Measurements from ENCODE around the gene MICU2. TPM values are rescaled to one million over a fixed set of nuclear protein-coding genes. Genes with fewer than 3 reads are reported as not detected.

The MICU2 gene
- total RNA-seq, 1 donor from 2014 or later, result 41.5 TPM

DNA sequence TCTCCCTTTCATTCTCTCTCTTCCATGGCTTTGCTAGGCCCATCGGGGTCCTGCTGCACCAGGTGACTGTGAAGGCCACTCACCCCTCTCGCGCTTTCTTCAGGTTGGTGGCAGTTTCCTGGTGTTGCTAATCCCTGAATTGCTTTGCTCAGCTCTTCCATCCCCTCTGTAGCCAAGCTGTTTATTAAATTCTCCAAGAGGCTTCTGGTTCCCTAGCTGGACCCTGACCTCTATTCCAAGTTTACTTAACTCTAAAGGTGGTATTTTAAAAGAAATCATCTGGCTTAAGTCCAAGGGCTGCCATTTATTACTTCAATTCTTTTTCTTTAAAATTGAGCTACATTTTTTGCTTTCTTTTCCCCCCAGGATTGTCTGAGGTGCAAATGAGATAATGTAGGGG lies 32.7 kb upstream of the MICU2 start:
- DNase-seq (ENCODE audit: low spot score in 2 of 2), result no peak
- TF ChIP-seq, protein P1, sequence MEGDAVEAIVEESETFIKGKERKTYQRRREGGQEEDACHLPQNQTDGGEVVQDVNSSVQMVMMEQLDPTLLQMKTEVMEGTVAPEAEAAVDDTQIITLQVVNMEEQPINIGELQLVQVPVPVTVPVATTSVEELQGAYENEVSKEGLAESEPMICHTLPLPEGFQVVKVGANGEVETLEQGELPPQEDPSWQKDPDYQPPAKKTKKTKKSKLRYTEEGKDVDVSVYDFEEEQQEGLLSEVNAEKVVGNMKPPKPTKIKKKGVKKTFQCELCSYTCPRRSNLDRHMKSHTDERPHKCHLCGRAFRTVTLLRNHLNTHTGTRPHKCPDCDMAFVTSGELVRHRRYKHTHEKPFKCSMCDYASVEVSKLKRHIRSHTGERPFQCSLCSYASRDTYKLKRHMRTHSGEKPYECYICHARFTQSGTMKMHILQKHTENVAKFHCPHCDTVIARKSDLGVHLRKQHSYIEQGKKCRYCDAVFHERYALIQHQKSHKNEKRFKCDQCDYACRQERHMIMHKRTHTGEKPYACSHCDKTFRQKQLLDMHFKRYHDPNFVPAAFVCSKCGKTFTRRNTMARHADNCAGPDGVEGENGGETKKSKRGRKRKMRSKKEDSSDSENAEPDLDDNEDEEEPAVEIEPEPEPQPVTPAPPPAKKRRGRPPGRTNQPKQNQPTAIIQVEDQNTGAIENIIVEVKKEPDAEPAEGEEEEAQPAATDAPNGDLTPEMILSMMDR (IDR thresholded peaks at IDR 0.05), result no peak

DNA sequence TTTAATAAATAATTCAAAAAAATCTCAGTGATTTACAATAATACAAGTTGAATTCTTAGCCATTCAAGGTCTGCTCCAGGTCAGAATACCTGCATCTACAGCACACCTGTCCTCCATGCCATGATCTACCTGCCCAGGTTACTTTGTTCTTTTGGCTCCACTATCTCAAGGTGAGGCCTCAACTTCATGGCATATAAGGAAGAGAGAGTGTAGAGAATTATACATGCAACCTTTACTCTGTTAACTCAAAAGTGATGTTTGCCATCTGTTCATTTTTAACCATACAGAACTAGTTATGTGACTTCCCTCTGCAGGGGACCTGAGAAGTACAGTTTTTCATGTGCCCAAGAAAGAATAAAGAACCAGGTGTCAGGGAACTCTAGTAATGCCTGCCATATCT lies 28.2 kb upstream of the MICU2 start:
- Histone ChIP-seq H3K36me3 (no peaks in the 10 kb centered on the region), H3K27ac (no peak overlapping the region), H3K9me3 (no peaks in the 10 kb centered on the region), H3K27me3 (no peaks in the 10 kb centered on the region), H3K4me3 (no peak overlapping the region), H3K4me1 (no peaks in the 10 kb centered on the region)
- TF ChIP-seq, protein P1 (IDR thresholded peaks at IDR 0.05), result no peak
- intact Hi-C loops (cut with DNase I), result no loop called here
- no peak for DNase-seq (ENCODE audit: low spot score in 2 of 2)

More for the DNA sequence above, 32.7 kb upstream of the MICU2 start:
- H3K9me3 ChIP-seq, result no peaks in the 10 kb centered on the region
- H3K4me3 ChIP-seq, result no peak overlapping the region
- intact Hi-C loops (cut with DNase I), result loop anchor here (5.0 kb wide), 1 partner anchor 641 kb away; no protein-coding TSS in a partner anchor
- no peak overlapping the region for H3K27ac ChIP-seq
- no peaks in the 10 kb centered on the region for H3K4me1 ChIP-seq
- H3K27me3 ChIP-seq, result no peaks in the 10 kb centered on the region
- no peaks in the 10 kb centered on the region for H3K36me3 ChIP-seq

DNA sequence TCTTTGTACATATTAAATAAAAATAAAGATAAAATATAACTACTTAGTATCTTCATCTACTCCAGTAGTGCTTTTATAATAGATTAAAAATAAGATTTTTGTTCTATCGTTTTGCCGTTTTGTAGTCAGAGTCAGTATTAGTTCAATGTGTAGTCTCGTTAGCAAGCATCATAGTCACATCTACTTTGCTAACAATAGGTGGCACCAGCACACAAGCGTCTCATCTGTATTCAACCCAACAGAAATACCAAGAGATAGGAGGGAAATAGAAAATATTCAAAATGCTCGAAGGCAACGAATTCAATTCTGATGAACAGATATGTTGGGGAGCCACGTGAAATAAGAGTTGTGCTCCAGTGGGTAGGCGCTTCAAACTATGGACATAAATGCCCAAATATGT lies 21.4 kb upstream of the MICU2 start:
- DNase-seq (ENCODE audit: low spot score in 2 of 2), result no peak
- intact Hi-C loops (cut with DNase I), result no loop called here
- H3K9me3 ChIP-seq, result no peaks in the 10 kb centered on the region
- H3K36me3 ChIP-seq, result no peaks in the 10 kb centered on the region
- no peaks in the 10 kb centered on the region for H3K4me1 ChIP-seq
- no peaks in the 10 kb centered on the region for H3K27me3 ChIP-seq
- H3K4me3 ChIP-seq, result no peak overlapping the region
- TF ChIP-seq, protein P1 (IDR thresholded peaks at IDR 0.05), result peak in 1 of 3 experiments; percentile 39
- H3K27ac ChIP-seq, result no peak overlapping the region

DNA sequence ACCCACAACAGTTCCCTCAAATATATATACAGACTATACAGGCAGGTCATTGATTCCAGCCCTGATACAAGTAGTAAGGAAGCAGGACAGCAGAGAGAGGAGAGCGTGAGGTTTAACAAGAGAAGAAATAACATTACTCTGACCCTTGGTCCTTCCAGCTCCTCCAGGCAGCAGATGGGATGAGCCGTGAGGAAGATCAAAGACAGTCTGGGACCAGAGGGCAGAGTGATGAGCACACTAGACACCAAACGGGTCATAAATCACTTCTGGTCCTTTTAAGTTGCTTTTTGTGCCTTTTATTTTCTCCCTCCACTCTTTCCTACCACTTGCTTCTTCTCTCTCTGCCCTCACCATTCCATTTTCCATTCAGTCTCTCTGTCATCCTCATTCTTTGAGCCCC lies 16.9 kb upstream of the MICU2 start:
- intact Hi-C loops (cut with DNase I), result no loop called here
- TF ChIP-seq, protein P1 (IDR thresholded peaks at IDR 0.05), result no peak
- H3K9me3 ChIP-seq, result no peaks in the 10 kb centered on the region
- no peak for DNase-seq (ENCODE audit: low spot score in 2 of 2)
- H3K4me1 ChIP-seq, result no peaks in the 10 kb centered on the region
- H3K27ac ChIP-seq, result no peak overlapping the region
- H3K4me3 ChIP-seq, result no peak overlapping the region
- H3K36me3 ChIP-seq, result no peaks in the 10 kb centered on the region
- H3K27me3 ChIP-seq, result no peaks in the 10 kb centered on the region

DNA sequence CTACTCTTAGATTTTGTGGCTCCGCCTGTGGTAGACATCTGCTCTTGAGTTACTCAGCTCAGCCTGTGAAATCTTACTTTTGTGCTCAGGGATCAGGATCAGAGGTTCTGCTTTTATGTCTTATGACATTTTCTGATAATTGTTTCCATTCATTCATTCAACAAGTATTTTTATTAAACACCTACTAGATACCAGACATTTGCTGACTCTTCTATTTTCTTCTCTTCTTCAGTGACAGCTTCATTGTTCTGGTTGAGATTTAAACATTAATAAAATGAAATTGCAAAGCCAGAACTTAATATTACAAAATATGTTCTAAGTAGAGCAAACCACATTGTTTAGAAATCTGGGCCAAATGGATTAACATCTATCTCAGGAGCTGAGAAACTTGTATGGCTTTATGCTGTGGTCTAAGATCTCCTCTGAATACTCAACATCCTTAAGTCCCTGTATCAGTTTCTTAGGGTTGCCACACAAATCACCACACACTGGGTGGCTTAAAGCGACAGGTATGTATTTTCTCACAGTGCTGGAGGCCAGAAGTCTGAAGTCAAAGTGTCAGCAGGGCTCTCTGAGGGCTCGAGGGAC lies 15.8 kb upstream of the MICU2 start:
- no peak overlapping the region for H3K4me3 ChIP-seq
- no peak for DNase-seq (ENCODE audit: low spot score in 2 of 2)
- H3K27me3 ChIP-seq, result no peaks in the 10 kb centered on the region
- TF ChIP-seq, protein P1 (IDR thresholded peaks at IDR 0.05), result no peak
- intact Hi-C loops (cut with DNase I), result no loop called here
- no peaks in the 10 kb centered on the region for H3K4me1 ChIP-seq
- H3K36me3 ChIP-seq, result no peaks in the 10 kb centered on the region
- no peak overlapping the region for H3K27ac ChIP-seq
- no peaks in the 10 kb centered on the region for H3K9me3 ChIP-seq

DNA sequence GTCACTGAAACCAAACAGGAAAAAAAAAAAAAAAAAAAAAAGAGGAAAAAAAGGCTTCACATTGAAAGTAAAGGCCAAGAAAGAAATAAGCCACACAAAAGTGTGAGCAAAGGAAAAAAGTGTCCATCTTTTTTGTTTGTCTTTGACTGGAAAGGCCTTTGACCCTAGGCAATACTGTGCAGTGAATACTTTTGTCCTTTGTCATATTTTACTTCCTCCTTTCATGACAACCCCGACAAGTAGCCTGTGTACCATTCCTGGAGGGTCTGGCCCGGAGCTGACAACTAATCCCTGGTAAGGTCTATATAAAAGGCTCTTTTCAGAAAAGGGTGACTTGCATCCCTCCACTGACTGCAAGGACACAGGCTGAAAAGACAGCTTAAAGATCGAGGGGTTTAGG lies 12.9 kb upstream of the MICU2 start:
- intact Hi-C loops (cut with DNase I), result no loop called here

More for the DNA sequence above, 12.9 kb upstream of the MICU2 start:
- TF ChIP-seq, protein P1 (IDR thresholded peaks at IDR 0.05), result no peak
- Histone ChIP-seq H3K9me3 (no peaks in the 10 kb centered on the region), H3K4me3 (no peak overlapping the region), H3K4me1 (no peaks in the 10 kb centered on the region), H3K27ac (no peak overlapping the region), H3K36me3 (no peaks in the 10 kb centered on the region), H3K27me3 (no peaks in the 10 kb centered on the region)
- no peak for DNase-seq (ENCODE audit: low spot score in 2 of 2)
